Esophagus squamous epithelium (tissue), 4 donors: Measurements from ENCODE around the gene FAM83F.
A peak's percentile ranks its signal among the peaks of the same experiment; 100 is the strongest.

Experiments used
- POLR2A ChIP-seq, 4 donors: fragments of 450-650 bp; IDR thresholded peaks; one replicate each; pipeline ENCODE4 v1.6.1; 2017; ENCODE audit warnings: antibody characterized with exemption in 4 of 4, mild to moderate bottlenecking in 4 of 4, moderate library complexity in 3 of 4
- TF ChIP-seq, protein P1 (sequence below), 6 experiments: fragments of 450-650 bp in 4 of 6; fragments of 200-600 bp in 2 of 6; sonication (generic) in 2 of 6; IDR thresholded peaks; one replicate each; pipeline ENCODE4 v1.5.1; 2016 to 2019; ENCODE audit warnings: antibody characterized with exemption in 6 of 6, mild to moderate bottlenecking in 4 of 6, moderate library complexity in 4 of 6

DNA sequence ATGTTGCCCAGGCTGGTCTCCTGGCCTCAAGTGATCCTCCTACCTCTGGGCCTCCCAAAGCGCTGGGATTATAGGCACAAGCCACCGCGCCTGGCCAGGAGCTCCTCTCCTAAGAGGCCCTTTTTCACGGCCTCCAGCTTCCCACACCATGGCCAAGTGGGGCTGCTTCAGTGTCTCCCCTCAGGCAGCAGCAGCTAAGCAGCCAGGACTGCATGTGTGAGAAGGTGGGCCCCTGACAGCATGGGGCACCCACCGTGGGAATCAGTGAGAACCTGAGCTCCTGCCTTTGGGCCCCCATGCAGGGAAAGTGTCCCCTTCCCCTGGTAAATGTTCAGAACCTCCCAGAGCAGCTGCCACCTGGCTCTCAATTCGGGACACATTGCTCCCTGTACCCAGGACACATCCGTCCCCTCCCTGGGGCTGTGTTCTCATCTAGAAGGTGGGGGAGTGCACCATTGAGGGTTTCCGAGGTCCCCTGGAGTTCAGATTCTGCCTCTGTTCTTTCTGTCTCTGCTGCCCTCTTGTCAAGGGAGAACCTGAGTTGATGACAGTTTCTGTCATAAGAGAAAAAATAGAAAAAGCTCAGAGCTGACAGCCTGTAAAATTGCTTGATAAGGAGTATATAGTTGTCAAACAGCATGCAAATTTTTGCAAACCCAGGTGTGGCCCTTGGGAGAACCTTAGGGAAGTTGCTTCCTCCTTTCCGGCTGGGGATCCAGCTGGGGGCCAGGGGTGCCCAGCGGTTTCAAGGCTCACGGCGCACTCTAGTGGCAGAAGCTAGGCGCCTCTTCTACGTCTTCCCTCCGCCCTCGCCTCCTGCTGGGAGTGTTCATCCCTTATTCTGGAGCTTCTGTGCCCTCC, 29.7 kb downstream of the FAM83F start:
- TF ChIP-seq, protein P1, sequence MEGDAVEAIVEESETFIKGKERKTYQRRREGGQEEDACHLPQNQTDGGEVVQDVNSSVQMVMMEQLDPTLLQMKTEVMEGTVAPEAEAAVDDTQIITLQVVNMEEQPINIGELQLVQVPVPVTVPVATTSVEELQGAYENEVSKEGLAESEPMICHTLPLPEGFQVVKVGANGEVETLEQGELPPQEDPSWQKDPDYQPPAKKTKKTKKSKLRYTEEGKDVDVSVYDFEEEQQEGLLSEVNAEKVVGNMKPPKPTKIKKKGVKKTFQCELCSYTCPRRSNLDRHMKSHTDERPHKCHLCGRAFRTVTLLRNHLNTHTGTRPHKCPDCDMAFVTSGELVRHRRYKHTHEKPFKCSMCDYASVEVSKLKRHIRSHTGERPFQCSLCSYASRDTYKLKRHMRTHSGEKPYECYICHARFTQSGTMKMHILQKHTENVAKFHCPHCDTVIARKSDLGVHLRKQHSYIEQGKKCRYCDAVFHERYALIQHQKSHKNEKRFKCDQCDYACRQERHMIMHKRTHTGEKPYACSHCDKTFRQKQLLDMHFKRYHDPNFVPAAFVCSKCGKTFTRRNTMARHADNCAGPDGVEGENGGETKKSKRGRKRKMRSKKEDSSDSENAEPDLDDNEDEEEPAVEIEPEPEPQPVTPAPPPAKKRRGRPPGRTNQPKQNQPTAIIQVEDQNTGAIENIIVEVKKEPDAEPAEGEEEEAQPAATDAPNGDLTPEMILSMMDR (IDR thresholded peaks at IDR 0.05) = peak; percentile 82 to 92 (median 88)
- no peak for TF ChIP-seq POLR2A (IDR thresholded peaks at IDR 0.05)
